ENCODE data around the gene CROCC2.

Gene CROCC2

DNA sequence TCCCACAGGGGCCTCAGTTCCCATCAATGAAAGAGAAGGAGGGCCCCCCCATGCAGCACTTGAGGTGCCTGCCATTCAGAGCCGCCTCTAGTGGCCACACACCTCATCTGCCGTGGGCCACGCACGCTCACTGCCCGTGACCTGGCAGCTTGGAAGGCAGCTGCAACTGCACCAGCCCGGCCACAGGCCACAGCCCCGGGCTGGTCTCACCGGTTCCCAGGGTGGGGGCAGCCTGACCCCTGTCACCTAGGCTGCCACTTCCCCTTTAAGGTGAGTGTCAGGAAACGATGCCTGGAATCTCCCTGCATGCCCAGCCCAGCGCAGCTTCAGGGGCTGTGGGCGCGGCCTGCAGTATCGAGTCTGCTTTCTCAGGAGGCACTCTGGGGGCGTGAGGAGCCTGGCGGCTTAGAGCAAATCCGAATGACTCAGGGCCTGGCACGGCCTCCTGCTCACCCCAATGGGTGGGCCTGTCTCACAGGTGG lies 12.7 kb upstream of the CROCC2 start:
- no peak for DNase-seq

DNA sequence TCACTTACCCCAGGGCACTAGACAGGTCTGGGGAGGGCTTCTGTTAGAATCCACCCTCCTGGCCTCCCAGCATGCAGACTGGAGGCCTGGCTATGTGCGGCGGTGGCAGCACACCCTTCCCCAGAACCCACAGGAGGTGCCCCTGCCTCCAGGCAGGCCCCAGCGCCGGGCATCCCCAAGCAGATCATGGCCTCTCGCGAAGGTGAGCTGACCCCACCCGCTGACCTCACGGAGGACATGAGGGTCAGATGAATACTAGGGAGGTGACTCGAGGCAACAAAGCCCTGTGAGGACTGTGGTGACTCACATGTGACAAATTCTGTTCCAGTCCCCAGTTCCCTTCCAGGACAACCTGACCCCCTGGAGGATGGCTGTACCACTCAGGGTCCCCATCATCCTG lies 12.1 kb upstream of the CROCC2 start:
- no peak for DNase-seq

DNA sequence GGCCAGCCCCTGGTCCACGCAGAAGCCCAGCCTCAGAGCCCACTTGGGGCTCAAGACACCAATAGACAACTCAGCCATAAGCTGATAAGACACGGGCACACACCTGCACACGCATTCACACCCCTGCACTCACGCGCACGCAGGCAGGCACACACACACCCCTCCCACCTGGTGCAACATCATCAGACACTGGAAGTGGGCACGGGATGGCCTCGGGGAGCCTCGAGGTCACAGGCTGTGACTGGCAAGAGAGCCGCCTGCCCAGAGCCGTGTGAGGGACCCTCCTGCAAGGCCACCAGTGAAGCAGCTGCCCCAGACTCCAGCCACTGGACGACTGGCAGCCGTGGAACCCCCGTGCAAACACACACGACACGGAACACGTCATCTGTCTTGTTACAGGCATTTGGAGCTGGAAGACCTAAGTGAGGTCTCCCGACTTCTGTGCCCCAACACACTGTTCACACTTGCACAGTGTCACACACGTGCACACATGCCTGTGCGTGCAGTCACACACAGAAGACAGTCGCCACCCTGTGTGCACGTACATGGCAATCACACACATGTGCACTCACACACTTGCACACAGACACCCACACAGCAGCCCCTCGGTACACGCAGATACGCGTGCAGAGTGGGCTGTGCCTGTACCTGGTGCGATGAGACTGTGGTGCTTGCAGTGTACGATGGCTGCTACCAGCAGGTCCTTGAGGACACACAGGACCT lies 11.1 kb upstream of the CROCC2 start:
- DNase-seq = no peak

DNA sequence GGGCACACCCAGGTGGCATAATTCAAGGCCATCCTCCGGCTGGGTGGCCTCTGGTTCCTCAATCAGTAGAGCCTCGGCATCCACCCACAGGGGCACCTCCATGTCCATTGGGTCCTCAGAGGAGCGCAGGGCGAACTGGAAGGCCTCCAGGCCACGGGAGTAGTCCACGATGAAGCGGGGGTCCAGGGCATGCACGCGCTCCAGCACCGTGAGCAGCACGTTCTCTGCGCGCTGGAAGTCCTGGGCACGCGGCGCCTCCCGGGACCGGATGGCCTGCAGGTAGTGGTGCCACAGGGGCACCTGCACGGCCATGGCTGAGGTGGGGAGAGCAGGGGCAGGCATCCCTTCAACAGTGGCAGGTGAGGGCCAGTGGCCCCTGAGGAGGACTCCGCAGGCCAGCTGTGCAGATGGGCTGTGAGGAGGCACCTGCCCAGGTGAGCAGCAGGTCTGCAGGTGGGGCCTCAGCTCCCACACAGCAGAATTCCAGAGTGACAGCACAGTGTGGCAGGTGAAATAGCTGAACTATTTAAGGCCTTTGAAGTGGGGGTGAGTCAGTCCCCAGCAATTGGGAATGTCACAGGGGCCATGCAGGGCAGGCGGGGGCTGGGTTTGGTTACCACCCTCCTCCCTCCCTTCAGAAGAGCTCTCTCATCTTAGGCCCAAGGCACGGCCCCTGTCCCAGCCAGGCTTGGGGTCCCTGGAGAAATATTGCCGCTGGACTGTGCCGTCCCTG lies 10.3 kb upstream of the CROCC2 start, which contains the start of gene MAB21L4:
TSS of gene MAB21L4 (minus strand) at position 501 of the 733 bp plus-strand sequence. CDS start at position 342, 159 bp downstream.
- DNase-seq = no peak

DNA sequence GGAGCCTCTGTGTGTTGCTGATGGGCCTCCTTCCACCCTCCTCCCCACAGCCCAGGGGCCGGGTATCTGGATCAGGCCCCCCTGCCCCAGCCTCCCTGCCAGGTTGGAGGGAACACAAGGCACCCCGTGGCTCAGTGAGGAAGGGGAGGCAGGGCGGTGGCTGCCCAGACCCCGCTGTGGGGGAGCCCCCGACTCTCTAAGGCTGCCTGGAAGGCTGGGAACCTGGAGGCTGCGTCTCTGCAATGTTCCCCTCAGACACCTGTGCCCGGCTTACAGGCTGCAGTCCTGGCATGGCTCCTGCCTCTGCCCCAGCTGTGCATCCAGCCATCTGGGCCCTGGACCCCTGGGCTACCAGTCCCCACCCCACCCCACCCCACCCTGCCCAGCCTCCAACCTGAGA lies 9.7 kb upstream of the CROCC2 start:
- DNase-seq = no peak

DNA sequence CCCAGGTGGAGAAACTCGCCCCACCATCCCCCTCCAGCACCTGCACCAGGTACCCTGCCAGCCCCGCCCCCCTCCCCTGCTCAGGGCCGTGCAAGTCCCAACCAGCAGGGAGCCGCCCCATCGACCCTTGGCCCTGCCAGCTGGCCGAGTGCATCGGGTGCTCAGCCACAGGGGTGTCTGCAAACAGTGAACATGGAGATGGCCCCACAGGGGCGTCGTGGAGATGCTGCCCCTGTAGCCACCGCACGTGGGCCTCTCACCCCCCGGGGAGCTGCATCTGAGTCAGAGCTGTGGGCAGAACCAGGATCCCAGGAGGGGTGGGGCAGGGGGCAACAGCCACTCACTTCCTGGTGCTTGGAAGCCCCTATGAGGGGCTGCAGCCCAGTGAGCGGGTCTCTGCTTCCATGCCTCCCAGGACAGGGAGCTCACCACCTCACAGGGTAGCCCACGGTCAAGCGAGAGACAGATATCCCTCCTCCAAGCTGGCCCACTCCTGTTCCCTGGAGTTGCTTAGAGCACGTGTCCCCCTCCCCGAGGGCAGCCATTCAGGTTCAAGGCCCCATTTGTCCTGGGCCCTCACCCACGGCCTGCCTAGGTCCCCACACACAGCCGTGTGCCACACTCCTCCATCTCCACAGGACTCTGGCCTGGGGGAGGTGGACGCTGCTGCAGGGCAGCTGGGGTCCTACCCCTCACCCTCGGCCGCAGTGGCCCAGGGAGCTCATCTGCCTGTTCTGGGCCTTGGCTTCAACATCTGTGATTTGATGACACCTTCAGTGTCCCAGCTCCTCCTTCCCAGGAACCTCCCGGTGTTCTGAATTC lies 9.1 kb upstream of the CROCC2 start:
- DNase-seq = no peak

DNA sequence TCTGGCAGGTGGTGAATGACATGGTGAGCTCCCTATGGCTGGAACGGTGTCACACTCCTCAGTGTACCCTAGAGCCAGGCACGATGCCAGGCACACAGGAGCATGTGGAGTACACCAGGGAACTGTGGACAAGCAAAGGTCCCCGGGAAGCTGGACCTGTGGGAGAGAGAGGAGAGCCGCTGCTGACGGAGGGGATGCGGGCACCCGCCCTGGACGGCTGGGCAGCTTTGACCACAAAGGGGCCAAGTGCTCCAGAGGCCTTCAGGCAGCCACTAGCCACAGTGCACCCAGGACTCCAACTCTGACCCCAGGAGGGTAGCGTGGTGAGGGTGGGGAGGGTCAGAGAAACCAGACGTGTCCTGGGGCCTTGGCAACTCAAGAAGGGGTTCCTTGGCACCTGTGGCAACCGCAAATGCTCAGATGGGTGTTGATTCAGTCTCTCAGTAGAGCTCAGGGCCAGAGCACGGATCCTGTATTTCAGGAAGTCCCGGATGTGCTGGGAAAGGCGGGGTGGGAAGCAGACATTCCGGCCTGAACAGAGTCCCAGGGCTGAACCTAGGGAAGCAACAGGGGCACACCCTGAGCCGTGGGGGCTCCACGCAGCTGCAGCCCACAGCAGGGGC lies 7.9 kb upstream of the CROCC2 start:
- no peak for DNase-seq

DNA sequence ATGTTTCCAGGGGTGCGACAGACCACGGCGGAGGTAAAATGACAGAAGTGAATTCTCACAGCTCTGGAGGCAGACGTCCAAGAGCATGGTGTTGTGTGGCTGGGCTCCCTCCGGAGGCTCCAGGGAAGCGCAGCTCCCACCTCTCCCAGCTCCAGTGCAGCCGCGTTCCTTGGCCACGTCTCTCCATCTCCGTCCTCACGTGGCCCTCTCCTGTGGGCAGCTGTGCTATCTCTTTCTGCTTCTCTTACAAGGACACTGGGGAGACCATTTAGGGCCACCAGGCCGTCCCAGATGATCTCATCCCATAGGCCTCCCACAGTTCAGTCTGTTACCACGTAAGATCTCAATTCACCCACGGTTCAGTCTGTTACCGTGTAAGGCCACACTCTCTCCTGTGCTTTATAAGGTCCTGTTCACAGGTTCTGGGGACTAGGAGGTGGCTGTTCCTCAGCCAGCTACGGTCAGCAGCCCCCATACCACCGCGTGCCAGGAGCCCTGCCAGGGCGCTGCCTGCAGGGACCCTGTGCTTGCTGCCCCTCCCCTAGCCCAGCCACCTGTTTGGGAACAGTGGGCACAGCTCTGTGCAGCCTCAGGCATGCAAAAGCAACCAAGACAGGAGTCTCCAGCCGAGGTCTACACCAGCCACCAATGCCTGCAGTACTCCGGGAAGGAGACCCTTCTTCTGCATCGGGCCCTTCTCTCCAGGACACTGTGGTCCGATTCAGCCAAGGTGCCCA lies 7.2 kb upstream of the CROCC2 start:
- DNase-seq = no peak

DNA sequence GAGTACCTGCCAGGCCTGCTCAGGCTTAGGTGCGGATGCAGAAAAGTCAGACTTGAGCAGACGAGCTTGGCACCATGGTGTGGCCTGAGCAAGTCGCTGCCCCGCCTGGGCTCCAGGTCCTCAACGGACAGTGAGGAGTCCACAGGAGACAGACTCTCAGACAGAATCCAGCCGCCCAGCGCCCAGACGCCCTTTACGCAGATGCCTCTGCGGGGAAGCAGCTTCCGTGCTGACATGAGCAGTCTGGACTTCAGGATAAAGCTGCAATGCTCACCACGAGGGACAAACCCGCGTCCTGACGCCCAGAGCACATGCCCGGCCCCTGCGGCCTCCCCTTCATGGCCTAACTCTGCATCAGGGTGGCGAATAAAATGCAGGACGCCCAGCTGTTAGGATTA lies 6.7 kb upstream of the CROCC2 start:
- DNase-seq = no peak

DNA sequence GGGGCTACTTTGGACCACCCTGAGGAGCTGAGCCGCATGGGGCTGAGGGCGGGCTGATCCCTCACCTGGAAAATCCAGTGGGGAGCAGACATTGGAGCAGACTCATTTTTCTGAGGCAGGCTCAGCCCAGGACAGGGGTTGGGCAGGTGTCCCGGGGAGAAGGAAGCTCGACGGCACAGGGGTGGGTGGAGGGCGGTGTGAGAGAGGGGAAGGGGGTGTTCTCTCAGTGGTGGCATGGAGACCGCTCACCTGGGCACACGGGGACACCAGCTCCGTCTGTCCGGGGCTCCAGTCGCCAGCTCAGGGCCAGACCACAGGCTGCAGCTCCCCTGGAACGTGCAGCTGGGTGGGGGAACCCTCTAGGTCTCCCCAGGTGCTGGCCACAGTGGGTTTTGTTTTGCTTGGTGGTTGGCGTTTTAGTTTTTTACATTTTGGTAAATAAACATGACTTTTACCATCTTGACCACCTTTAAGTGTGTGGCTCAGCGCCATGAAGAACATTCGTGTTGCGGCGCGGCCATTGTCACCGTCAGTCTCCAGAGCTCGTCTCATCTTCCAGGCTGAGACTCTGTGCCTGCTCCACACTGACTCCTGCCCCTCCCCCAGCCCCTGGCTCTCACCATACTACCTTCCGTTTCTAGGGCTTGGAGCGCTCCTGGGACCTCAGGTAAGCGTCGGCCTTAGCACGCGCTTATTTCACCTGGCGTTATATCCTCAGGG lies 5.8 kb upstream of the CROCC2 start:
- no peak for DNase-seq

DNA sequence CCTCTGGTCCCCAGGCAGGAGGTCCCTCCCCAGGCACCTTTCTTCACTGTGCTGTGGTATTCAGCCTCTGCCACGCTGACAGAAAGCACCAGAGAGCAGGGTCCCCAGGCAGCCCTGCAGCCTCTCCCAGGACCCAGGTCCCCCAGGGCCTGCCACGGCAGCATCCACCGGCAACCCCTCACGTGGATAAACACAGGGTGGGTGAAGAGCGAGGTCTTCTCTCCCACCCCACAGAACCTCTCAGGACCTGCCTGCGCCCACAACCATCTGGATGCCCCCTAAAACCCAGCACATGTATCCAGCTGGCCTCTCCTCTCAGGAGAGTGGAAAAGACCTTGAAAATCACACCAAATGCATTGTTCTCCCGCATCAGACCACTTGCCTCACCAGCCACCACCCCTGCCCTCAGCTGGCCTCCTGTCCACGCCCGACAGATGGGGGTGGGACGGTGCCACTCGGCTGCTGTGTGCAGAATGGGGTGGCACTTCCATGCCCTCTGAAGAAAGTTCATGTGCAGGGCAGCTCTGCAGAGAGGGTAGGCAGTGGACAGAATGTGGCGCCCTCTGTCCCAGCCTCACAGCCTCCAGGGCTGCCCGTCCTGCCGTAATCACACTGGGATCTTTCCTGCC lies 4.0 kb upstream of the CROCC2 start:
- DNase-seq = no peak

DNA sequence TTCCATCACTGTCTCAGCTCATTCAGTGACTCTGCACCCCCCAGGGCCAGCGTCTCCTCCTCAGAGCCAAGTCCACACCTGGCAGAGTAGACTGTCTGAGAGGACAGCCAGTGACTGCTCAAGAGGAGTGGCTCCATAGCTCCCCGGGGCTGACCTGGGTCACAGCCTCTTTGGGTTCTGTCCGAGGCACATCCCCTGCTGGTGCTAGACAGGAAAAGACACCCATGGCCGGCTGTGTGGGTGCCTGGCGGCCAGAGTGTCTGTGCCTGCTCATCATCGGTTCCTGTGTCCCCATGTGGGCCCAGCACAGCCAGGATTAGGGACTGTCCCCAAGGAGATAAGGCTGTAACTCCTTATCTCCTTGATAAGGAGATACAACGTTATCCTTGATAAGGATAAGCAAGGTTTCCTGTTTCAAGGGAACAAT lies 3.5 kb upstream of the CROCC2 start:
- DNase-seq = no peak

DNA sequence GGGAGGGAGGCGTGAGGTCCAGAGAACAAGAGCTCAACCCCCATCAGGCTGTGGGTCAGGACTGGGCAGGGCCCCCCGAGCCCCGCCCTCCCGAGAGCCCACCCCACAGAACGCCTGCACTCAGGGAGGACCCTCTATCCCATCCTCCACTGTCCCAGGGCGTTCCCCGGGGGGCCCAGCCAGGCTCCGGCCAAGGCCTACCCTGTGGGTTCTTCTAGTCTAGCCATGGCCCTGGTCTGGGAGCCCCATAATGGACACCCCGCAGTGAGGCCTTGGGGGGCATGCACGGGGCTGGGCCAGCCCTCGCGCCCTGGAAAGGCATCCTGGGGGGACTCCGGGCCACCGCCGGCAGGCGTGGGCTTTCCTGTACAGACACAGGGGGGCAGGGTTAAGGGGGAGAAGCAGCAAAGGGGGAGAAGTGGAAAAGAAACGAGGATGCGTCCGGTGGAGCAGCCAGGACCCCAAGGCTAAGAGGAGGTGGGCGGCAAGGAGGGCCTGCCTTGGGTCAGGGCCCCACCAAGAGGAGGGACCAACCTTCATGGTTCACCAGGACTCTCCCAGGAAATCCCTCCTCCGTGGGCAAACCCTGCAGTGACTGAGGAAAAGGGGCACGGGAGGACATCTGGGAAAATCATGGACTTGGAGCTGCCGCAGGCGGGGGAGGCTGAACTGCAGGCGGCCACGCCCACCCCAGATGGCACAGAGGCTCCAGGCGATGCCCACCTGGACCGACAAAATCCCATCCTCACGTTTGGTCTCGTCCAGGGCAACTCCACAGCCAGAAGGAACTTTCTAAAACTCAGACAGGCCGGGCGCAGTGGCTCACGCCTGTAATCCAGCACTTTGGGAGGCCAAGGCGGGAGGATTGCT lies 2.7 kb upstream of the CROCC2 start:
- DNase-seq = no peak

DNA sequence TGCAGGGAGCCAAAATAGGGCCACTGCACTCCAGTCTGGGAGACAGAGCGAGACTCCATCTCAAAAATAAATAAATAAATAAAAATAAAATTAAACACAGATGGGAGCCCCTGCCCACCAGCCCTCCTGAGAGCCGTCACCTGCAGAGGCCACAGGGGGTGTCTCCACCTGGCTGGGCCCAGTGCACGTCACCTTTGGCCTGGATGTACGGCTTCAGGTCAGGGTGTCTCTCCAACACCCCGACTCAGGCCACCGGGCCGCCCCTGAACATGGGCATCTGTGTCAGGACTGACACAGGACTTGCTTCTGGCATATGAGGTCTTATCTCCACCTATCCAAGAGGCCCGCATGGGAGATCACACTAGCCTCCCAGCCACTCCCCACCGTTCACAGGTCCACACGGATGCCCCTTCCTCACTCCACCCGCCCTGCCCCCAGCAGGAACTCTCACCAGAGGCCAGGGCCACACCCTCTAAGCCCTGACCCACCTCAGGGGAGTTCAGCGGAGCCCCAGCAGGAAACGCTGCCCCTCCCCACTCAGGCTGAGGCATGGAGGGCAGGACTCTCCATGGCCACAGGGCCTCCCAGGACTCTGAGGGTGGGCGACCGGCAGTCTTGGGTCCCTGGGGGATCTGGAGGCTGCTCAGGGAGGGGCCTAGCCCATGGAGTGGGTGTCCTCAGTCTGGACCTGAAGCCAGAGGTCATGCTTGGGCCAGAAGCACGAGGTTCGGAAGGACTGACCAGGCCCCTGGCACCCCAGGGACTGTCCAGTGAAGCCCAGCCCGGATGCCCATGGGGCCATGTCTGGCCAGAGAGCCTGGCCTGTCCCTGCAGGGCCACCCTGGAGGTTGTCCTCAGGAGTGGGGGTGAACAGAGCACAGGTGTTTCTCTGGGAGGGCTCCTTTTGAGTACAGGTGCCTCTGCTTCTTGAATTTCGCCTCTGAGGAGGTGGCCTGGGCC lies 1.6 kb upstream of the CROCC2 start:
- DNase-seq = peak; percentile 16

DNA sequence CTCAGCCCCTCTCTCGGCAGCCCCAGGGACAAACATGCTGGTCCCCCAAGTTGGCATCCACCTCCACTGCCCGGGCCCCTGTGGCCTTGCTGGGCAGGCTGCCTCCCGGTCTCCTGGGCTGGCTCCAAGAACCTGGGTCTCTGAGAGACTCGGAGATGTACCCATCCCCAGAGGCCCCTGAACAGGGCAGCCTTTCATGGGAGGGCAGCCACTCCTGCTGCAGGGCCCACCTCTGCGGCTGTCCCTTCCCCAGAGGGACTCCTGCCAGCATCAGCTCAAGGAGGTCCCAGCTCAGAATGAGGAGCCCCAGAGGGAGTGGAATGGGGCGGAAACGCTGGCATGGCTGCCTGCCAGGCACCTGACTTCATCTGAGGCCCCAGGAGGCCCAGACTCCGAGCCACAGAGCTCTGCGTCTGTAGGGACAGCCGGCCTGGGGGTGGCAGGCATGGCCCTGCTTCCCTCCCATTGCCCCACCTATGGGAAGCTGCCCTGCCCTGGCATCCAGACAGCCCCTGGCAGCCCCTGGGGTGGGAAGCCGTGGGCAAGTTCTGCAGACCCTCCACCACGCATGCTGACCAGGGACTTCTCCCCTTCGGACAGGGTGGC lies 857 bp upstream of the CROCC2 start:
- no peak for DNase-seq

DNA sequence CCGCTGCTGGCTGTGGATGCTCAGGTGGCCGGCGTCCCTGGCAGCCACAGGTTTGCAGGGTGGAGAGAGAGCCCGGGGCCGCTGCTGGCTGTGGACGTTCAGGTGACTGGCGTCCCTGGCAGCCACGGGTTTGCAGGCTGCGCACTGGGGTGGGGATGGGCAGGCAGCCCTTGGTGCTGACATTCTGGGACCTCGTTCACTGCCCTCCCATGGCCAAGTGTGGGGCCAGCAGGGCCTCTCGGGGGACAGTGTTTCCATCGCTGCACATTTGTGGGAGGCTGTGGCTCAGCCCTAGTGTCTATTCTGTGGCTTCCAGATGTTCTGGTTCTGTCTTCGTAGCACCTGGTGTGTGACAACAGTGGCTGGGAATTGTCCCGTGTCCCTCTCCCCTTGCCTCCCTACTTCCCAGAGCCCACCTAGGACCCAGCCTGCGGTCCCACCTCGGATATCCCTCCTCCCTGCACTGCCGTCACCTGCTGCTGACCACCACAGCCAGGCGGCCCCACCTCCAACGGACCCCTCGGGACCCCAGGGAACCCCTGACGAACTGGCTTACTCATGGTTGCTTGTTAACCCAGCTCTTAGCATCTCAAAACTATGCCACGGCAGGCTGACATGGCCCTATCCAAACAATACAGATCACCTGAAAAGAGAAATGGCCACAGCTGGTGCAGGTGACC lies 915 bp downstream of the CROCC2 start:
- DNase-seq = no peak

DNA sequence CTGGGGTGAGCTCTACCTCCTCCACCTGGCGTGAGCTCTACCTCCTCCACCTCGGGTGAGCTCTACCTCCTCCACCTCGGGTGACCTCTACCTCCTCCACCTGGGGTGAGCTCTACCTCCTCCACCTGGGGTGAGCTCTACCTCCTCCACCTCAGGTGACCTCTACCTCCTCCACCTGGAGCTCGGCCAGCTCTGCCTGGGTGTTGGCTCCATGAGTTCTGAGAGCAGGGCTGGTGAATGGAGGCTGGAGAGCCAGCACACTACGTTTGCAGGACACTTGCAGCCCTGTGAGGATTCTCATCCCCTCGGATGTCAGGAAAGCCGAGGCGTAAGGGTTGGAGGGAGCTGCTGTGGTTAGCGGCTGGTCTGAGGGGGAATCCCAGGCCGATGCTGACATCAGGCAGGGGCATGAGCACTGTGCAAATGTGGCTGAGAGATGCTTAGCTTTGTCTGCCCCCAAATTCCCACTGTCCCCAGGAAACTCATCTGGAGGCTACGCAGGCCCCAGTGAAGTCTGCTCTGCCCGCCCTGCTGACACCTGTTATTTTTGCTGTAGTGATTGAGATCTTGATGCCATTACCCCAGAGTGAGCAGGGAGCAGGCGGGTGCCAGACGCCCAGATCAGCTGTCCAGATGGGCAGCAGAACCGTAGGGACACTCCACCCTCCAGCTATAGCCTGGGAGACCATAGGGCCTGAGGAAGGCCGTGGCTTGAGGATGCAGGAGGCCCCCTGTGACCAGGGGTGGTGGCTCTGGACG lies 3.3 kb downstream of the CROCC2 start:
- no peak for DNase-seq
